Activated CD8-positive, alpha-beta T cell treated with anti-CD3 and anti-CD28 coated beads, Interleukin-2, amount 10 ng/mL, durations not matched to agents 7 days and 5 days (primary cell): ENCODE measurements around the gene SLC39A3. TPM values are rescaled to one million over a fixed set of nuclear protein-coding genes. Genes with fewer than 3 reads are reported as not detected.

Experiments used
- ATAC-seq: fragments of 150-1000 bp; cut with Tn5 transposase; one replicate; pipeline ENCODE4 v1.10.0; 2021; ENCODE audit warnings: moderate library complexity
- CTCF ChIA-PET: fragments of 350-600 bp; sonication (Branson Sonifier 250); formaldehyde crosslinking; loops from one replicate; lab custom pipeline; 2021; ENCODE audit warnings: antibody characterized with exemption; lab: Charles Lee
- POLR2A ChIA-PET: fragments of 350-600 bp; sonication (Branson Sonifier 250); formaldehyde crosslinking; loops from one replicate; lab custom pipeline; 2021; ENCODE audit warnings: antibody characterized with exemption; lab: Charles Lee
- DNase-seq: peaks from one replicate; pipeline ENCODE4 v3.0.0-alpha.2; 2020
- H3K27ac Mint-ChIP-seq: one replicate; pipeline ENCODE4 v1.8.0; 2021; ENCODE audit warnings: mild to moderate bottlenecking, mixed read lengths
- H3K27me3 Mint-ChIP-seq: one replicate; pipeline ENCODE4 v1.8.0; 2021; ENCODE audit warnings: low read depth, mixed read lengths
- H3K36me3 Mint-ChIP-seq: one replicate; pipeline ENCODE4 v1.8.0; 2021; ENCODE audit warnings: low read depth, mixed read lengths
- H3K4me1 Mint-ChIP-seq: one replicate; pipeline ENCODE4 v1.8.0; 2021; ENCODE audit warnings: low read depth, mixed read lengths
- H3K4me3 Mint-ChIP-seq: one replicate; pipeline ENCODE4 v1.8.0; 2021; ENCODE audit warnings: mild to moderate bottlenecking, mixed read lengths
- H3K9me3 Mint-ChIP-seq: one replicate; pipeline ENCODE4 v1.8.0; 2022; ENCODE audit warnings: mixed read lengths; ENCODE audit not compliant: insufficient read depth
- total RNA-seq, 2 experiments: library from RNA; stranded (reverse); gene quantifications; one replicate each; pipeline ENCODE4 v1.2.3, GENCODE V29; 2021

SLC39A3 gene
- total RNA-seq, 2 experiments from 2014 or later: 28.1 to 38.2 TPM

- Mint-ChIP-seq H3K4me1 (peaks cover 19% of the 10 kb centered on the region), H3K9me3 (no peaks in the 10 kb centered on the region), H3K27ac (no peak overlapping the region), H3K27me3 (no peaks in the 10 kb centered on the region), H3K4me3 (no peak overlapping the region), H3K36me3 (peaks cover 36% of the 10 kb centered on the region)
- no peak for DNase-seq
- POLR2A ChIA-PET: interaction anchor here (0.9 kb wide), 1 partner anchor 37 kb away, joined by 3 read pairs; no protein-coding TSS in a partner anchor
- CTCF ChIA-PET: no interaction called here
- no peak for ATAC-seq
These were observed 3.1 kb downstream of the SLC39A3 start for GRCh38 chr19:2736550-2737190.

GRCh38 chr19:2735374-2735773 lies 4.4 kb downstream of the SLC39A3 start:
- no peak overlapping the region for H3K27ac Mint-ChIP-seq
- no peaks in the 10 kb centered on the region for H3K9me3 Mint-ChIP-seq
- H3K4me3 Mint-ChIP-seq: no peak overlapping the region
- no peaks in the 10 kb centered on the region for H3K27me3 Mint-ChIP-seq
- peaks cover 36% of the 10 kb centered on the region for H3K36me3 Mint-ChIP-seq
- ChIA-PET CTCF (no interaction called here), POLR2A (no interaction called here)
- DNase-seq (no peak), ATAC-seq (no peak)
- H3K4me1 Mint-ChIP-seq: peaks cover 19% of the 10 kb centered on the region

GRCh38 chr19:2734589-2735288 lies 5.1 kb downstream of the SLC39A3 start:
- H3K36me3 Mint-ChIP-seq: peaks cover 36% of the 10 kb centered on the region
- CTCF ChIA-PET: no interaction called here

GRCh38 chr19:2733930-2734588 lies 5.8 kb downstream of the SLC39A3 start:
- CTCF ChIA-PET: no interaction called here
- Mint-ChIP-seq H3K36me3 (peaks cover 33% of the 10 kb centered on the region), H3K9me3 (no peaks in the 10 kb centered on the region), H3K27me3 (no peaks in the 10 kb centered on the region), H3K4me3 (no peak overlapping the region), H3K4me1 (peaks cover 12% of the 10 kb centered on the region), H3K27ac (no peak overlapping the region)
- DNase-seq (no peak), ATAC-seq (no peak)
- POLR2A ChIA-PET: no interaction called here

More at GRCh38 chr19:2734589-2735288, 5.1 kb downstream of the SLC39A3 start:
- H3K27me3 Mint-ChIP-seq: no peaks in the 10 kb centered on the region
- no peak for ATAC-seq
- DNase-seq: no peak
- H3K4me1 Mint-ChIP-seq: peaks cover 15% of the 10 kb centered on the region
- POLR2A ChIA-PET: no interaction called here
- H3K4me3 Mint-ChIP-seq: no peak overlapping the region
- no peak overlapping the region for H3K27ac Mint-ChIP-seq
- no peaks in the 10 kb centered on the region for H3K9me3 Mint-ChIP-seq

- H3K4me1 Mint-ChIP-seq: peaks cover 3% of the 10 kb centered on the region
- ChIA-PET CTCF (no interaction called here), POLR2A (no interaction called here)
- no peaks in the 10 kb centered on the region for H3K27me3 Mint-ChIP-seq
- no peaks in the 10 kb centered on the region for H3K9me3 Mint-ChIP-seq
- no peak overlapping the region for H3K27ac Mint-ChIP-seq
- ATAC-seq: no peak
- H3K4me3 Mint-ChIP-seq: no peak overlapping the region
- DNase-seq: no peak
- H3K36me3 Mint-ChIP-seq: peaks cover 29% of the 10 kb centered on the region
These were observed 6.9 kb downstream of the SLC39A3 start for GRCh38 chr19:2732883-2733282.

GRCh38 chr19:2732157-2732725 lies 7.6 kb downstream of the SLC39A3 start:
- no peaks in the 10 kb centered on the region for H3K27me3 Mint-ChIP-seq
- H3K27ac Mint-ChIP-seq: no peak overlapping the region
- peaks cover 28% of the 10 kb centered on the region for H3K36me3 Mint-ChIP-seq
- CTCF ChIA-PET: no interaction called here
- no peaks in the 10 kb centered on the region for H3K9me3 Mint-ChIP-seq
- H3K4me3 Mint-ChIP-seq: no peak overlapping the region
- DNase-seq (no peak), ATAC-seq (no peak)
- POLR2A ChIA-PET: interaction anchor here (0.6 kb wide), 1 partner anchor 230 kb away, joined by 4 read pairs; no protein-coding TSS in a partner anchor
- peaks cover 4% of the 10 kb centered on the region for H3K4me1 Mint-ChIP-seq

GRCh38 chr19:2731181-2731995 lies 8.4 kb downstream of the SLC39A3 start:
- H3K9me3 Mint-ChIP-seq: no peaks in the 10 kb centered on the region
- H3K4me3 Mint-ChIP-seq: no peak overlapping the region
- H3K4me1 Mint-ChIP-seq: peaks cover 9% of the 10 kb centered on the region
- peaks cover 19% of the 10 kb centered on the region for H3K36me3 Mint-ChIP-seq
- H3K27me3 Mint-ChIP-seq: peaks cover 3% of the 10 kb centered on the region
- no peak for DNase-seq
- ATAC-seq: no peak
- CTCF ChIA-PET: no interaction called here
- H3K27ac Mint-ChIP-seq: no peak overlapping the region
- POLR2A ChIA-PET: no interaction called here

GRCh38 chr19:2729943-2730818 lies 9.6 kb downstream of the SLC39A3 start:
- H3K27me3 Mint-ChIP-seq: peaks cover 6% of the 10 kb centered on the region
- POLR2A ChIA-PET: interaction anchor here (1.1 kb wide), 1 partner anchor 10 kb away, joined by 3 read pairs; the partner anchor contains the start of gene SLC39A3
- H3K27ac Mint-ChIP-seq: no peak overlapping the region
- CTCF ChIA-PET: no interaction called here
- no peaks in the 10 kb centered on the region for H3K9me3 Mint-ChIP-seq
- ATAC-seq (no peak), DNase-seq (no peak)
- H3K36me3 Mint-ChIP-seq: peaks cover 10% of the 10 kb centered on the region
- no peak overlapping the region for H3K4me3 Mint-ChIP-seq
- H3K4me1 Mint-ChIP-seq: peaks cover 9% of the 10 kb centered on the region

- H3K4me1 Mint-ChIP-seq: peaks cover 6% of the 10 kb centered on the region
- H3K27me3 Mint-ChIP-seq: peaks cover 6% of the 10 kb centered on the region
- no peak overlapping the region for H3K4me3 Mint-ChIP-seq
- H3K27ac Mint-ChIP-seq: no peak overlapping the region
- ChIA-PET CTCF (no interaction called here), POLR2A (no interaction called here)
- ATAC-seq (no peak), DNase-seq (no peak)
- no peaks in the 10 kb centered on the region for H3K9me3 Mint-ChIP-seq
- peaks cover under 1% of the 10 kb centered on the region for H3K36me3 Mint-ChIP-seq
These were observed 10.9 kb downstream of the SLC39A3 start for GRCh38 chr19:2728783-2729387.

- peaks cover 6% of the 10 kb centered on the region for H3K4me1 Mint-ChIP-seq
- no peaks in the 10 kb centered on the region for H3K36me3 Mint-ChIP-seq
- POLR2A ChIA-PET: no interaction called here
- H3K9me3 Mint-ChIP-seq: no peaks in the 10 kb centered on the region
- ATAC-seq (no peak), DNase-seq (no peak)
- H3K27ac Mint-ChIP-seq: no peak overlapping the region
- H3K4me3 Mint-ChIP-seq: no peak overlapping the region
- peaks cover 7% of the 10 kb centered on the region for H3K27me3 Mint-ChIP-seq
- CTCF ChIA-PET: interaction anchor here (0.5 kb wide), 1 partner anchor 257 kb away, joined by 3 read pairs; no protein-coding TSS in a partner anchor
These were observed 12.2 kb downstream of the SLC39A3 start for GRCh38 chr19:2727640-2727944.
